AG04450 (cell line): ENCODE results near the gene HEPN1. TPM values are rescaled to one million over a fixed set of nuclear protein-coding genes. Genes with fewer than 3 reads are reported as not detected.

Experiments used
- CTCF ChIA-PET: fragments of 300-600, 350-600 bp; formaldehyde crosslinking; extraction: SDS; loops from one replicate; lab custom pipeline; 2022; ENCODE audit warnings: antibody characterized with exemption, inconsistent platforms; lab: Charles Lee
- POLR2A ChIA-PET: fragments of 350-600 bp; formaldehyde crosslinking; extraction: SDS; loops from one replicate; lab custom pipeline; 2021; ENCODE audit warnings: antibody characterized with exemption, inconsistent platforms; lab: Yijun Ruan, JAX
- DNase-seq: peaks from one replicate; pipeline ENCODE4 v3.0.0-alpha.2; 2011; ENCODE audit warnings: low read depth, low spot score
- H3K27ac ChIP-seq: one replicate; pipeline ENCODE4 v1.5.1; 2012; ENCODE audit warnings: low read depth, low read length, control low read depth
- H3K27me3 ChIP-seq: one replicate; pipeline ENCODE4 v1.6.0; 2012; ENCODE audit warnings: low read length; ENCODE audit not compliant: control insufficient read depth, insufficient read depth
- H3K4me3 ChIP-seq: 2 replicates; pipeline ENCODE4 v1.5.1; 2011; ENCODE audit warnings: mild to moderate bottlenecking, low read depth, low read length, control low read depth
- H3K9me3 ChIP-seq: 2 replicates; pipeline ENCODE4 v1.5.1; 2012; ENCODE audit warnings: low read length; ENCODE audit not compliant: control insufficient read depth, insufficient read depth
- polyA plus RNA-seq: library from polyadenylated mRNA; depleted of rRNA; stranded (reverse); fragments of >200 nt; gene quantifications from 2 replicates; pipeline ENCODE4 v1.2.3, GENCODE V29; 2011
- TF ChIP-seq, protein P1 (sequence below): IDR thresholded peaks from 2 replicates; pipeline ENCODE4 v1.5.1; 2011; ENCODE audit warnings: low read depth, low read length, control low read depth, inconsistent platforms

The HEPN1 gene
- polyA plus RNA-seq, 1 experiment = not detected

- Histone ChIP-seq H3K4me3 (no peak overlapping the region), H3K9me3 (no peaks in the 10 kb centered on the region; the same call in 1 of the 2 replicates), H3K27ac (no peak overlapping the region), H3K27me3 (no peaks in the 10 kb centered on the region)
- POLR2A ChIA-PET = no interaction called here
- CTCF ChIA-PET = no interaction called here
- TF ChIP-seq, protein P1, sequence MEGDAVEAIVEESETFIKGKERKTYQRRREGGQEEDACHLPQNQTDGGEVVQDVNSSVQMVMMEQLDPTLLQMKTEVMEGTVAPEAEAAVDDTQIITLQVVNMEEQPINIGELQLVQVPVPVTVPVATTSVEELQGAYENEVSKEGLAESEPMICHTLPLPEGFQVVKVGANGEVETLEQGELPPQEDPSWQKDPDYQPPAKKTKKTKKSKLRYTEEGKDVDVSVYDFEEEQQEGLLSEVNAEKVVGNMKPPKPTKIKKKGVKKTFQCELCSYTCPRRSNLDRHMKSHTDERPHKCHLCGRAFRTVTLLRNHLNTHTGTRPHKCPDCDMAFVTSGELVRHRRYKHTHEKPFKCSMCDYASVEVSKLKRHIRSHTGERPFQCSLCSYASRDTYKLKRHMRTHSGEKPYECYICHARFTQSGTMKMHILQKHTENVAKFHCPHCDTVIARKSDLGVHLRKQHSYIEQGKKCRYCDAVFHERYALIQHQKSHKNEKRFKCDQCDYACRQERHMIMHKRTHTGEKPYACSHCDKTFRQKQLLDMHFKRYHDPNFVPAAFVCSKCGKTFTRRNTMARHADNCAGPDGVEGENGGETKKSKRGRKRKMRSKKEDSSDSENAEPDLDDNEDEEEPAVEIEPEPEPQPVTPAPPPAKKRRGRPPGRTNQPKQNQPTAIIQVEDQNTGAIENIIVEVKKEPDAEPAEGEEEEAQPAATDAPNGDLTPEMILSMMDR = no peak
- DNase-seq = no peak
Measured at GRCh38 chr11:124893781-124894401, 25.2 kb upstream of the HEPN1 start.

GRCh38 chr11:124894606-124895430 lies 24.2 kb upstream of the HEPN1 start:
- TF ChIP-seq, protein P1 = no peak
- no peak for DNase-seq
- POLR2A ChIA-PET = interaction anchor here (1.0 kb wide), 1 partner anchor 8 kb away, joined by 4 read pairs; no protein-coding TSS in a partner anchor

GRCh38 chr11:124895471-124895971 lies 23.5 kb upstream of the HEPN1 start:
- H3K4me3 ChIP-seq = no peak overlapping the region
- H3K27ac ChIP-seq = no peak overlapping the region
- ChIA-PET CTCF (interaction anchor here (1.1 kb wide), 2 partner anchors 15 to 19 kb away, joined by 3 to 6 read pairs; no protein-coding TSS in a partner anchor), POLR2A (interaction anchor here (1.0 kb wide), 1 partner anchor 8 kb away, joined by 4 read pairs; no protein-coding TSS in a partner anchor)
- no peaks in the 10 kb centered on the region for H3K27me3 ChIP-seq
- no peak for DNase-seq
- TF ChIP-seq, protein P1 = no peak
- H3K9me3 ChIP-seq = no peaks in the 10 kb centered on the region; the same call in 1 of the 2 replicates

More at GRCh38 chr11:124894606-124895430, 24.2 kb upstream of the HEPN1 start:
- Histone ChIP-seq H3K27ac (no peak overlapping the region), H3K4me3 (no peak overlapping the region), H3K27me3 (no peaks in the 10 kb centered on the region), H3K9me3 (no peaks in the 10 kb centered on the region; the same call in 1 of the 2 replicates)
- CTCF ChIA-PET = interaction anchor here (1.1 kb wide), 1 partner anchor 18 kb away, joined by 6 read pairs; no protein-coding TSS in a partner anchor

DNA sequence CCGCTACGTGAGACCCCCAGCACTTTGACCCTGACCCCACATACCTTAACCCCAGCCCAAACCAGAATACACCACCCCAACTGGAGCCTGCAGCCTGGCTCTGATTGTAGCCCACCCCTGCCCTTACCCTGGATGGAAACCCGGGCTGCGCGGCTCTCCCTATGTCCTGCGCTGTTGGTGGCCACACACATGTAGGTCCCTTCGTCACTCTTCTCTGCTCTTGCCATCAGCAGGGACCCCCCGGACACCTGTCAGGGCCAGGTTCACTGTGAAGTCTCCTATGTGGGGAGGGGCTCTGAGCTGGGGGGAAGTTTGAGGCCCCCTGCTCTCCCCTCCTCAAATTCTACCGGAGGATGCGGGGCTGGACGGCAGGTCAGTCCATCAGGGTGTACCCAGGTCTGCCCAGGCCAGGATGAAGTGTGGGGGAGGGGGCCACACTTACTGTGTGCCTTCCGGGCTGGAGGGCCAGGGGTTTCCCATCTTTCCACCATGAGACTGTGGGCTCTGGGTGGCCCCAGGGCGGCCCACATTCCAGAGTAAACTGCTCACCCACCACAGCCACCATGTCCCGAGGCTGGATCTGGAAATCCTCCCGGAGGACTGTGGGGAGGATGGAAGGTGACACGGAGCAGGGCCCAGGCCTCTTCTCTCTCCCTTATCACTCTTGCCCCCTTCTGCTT lies 22.8 kb upstream of the HEPN1 start:
- Histone ChIP-seq H3K4me3 (no peak overlapping the region), H3K9me3 (no peaks in the 10 kb centered on the region; the same call in 1 of the 2 replicates), H3K27me3 (no peaks in the 10 kb centered on the region), H3K27ac (no peak overlapping the region)
- TF ChIP-seq, protein P1 = no peak
- DNase-seq = no peak
- ChIA-PET POLR2A (interaction anchor here (1.0 kb wide), 1 partner anchor 9 kb away, joined by 4 read pairs; no protein-coding TSS in a partner anchor), CTCF (interaction anchor here (1.1 to 3.8 kb wide), 3 partner anchors 16 to 20 kb away, joined by 3 to 35 read pairs (median 6); no protein-coding TSS in a partner anchor)
